HEK293 (cell line): ENCODE data around the gene WWC1.

Experiments
- CTCF ChIA-PET: fragments of 350-600 bp; formaldehyde crosslinking; extraction: SDS; loops from one replicate; lab custom pipeline; 2021; ENCODE audit warnings: antibody characterized with exemption; lab: Yijun Ruan, JAX
- POLR2A ChIA-PET: fragments of 300-600 bp; formaldehyde crosslinking; extraction: SDS; loops from one replicate; lab custom pipeline; 2020; ENCODE audit warnings: antibody characterized with exemption, inconsistent platforms; lab: Yijun Ruan, JAX
- H3K27ac ChIP-seq: fragments of 200-500 bp; sonication (Bioruptor generic); 2 replicates; pipeline ENCODE4 v1.5.1; 2014; ENCODE audit warnings: low read depth, low read length, control low read depth, inconsistent platforms; ENCODE audit errors: extremely low read depth
- H3K36me3 ChIP-seq, 2 experiments: fragments of 200-500 bp in 1 of 2; sonication (Bioruptor generic) in 1 of 2; 1 replicate in 1 of 2; 2 replicates in 1 of 2; pipeline ENCODE4 v1.5.1; 2014 to 2017; ENCODE audit warnings: inconsistent platforms in 2 of 2, low read length in 2 of 2; ENCODE audit not compliant: control insufficient read depth in 2 of 2, insufficient read depth in 1 of 2
- H3K4me1 ChIP-seq: fragments of 200-500 bp; sonication (Bioruptor generic); 2 replicates; pipeline ENCODE4 v1.5.1; 2014; ENCODE audit warnings: mild to moderate bottlenecking, low read length, inconsistent platforms; ENCODE audit not compliant: control insufficient read depth, insufficient read depth
- H3K4me3 ChIP-seq: 2 replicates; pipeline ENCODE4 v1.5.1; 2011; ENCODE audit warnings: low read depth, mild to moderate bottlenecking, control low read depth, low read length, moderate library complexity
- H3K9me3 ChIP-seq: fragments of 200-500 bp; sonication (Bioruptor generic); 2 replicates; pipeline ENCODE4 v1.5.1; 2014; ENCODE audit warnings: low read depth, low read length, inconsistent platforms; ENCODE audit not compliant: control insufficient read depth, insufficient read depth
- RBAK ChIP-seq: fragments of 450-650 bp; formaldehyde crosslinking; IDR thresholded peaks from 2 replicates; pipeline ENCODE4 v1.5.1; 2016; ENCODE audit warnings: missing biosample characterization, missing genetic modification characterization
- TCF7L2 ChIP-seq: IDR thresholded peaks from 2 replicates; pipeline ENCODE4 v1.6.1; 2011; ENCODE audit warnings: low read depth, mild to moderate bottlenecking, inconsistent platforms, low read length, moderate library complexity, borderline replicate concordance
- ZBTB7A ChIP-seq: fragments of 450-650 bp; formaldehyde crosslinking; IDR thresholded peaks from 2 replicates; pipeline ENCODE4 v1.5.1; 2016; ENCODE audit warnings: low read depth, missing biosample characterization, missing genetic modification characterization
- ZFHX2 ChIP-seq: fragments of 450-650 bp; formaldehyde crosslinking; conservative IDR thresholded peaks from 2 replicates; pipeline ENCODE4 v1.5.1; 2016; ENCODE audit warnings: missing biosample characterization, missing genetic modification characterization
- ZNF16 ChIP-seq: fragments of 450-650 bp; formaldehyde crosslinking; IDR thresholded peaks from 2 replicates; pipeline ENCODE4 v1.5.1; 2016; ENCODE audit warnings: low read depth, missing biosample characterization, missing genetic modification characterization
- ZNF211 ChIP-seq: fragments of 450-650 bp; formaldehyde crosslinking; IDR thresholded peaks from 2 replicates; pipeline ENCODE4 v1.5.1; 2016; ENCODE audit warnings: low read depth, missing biosample characterization, missing genetic modification characterization
- ZNF311 ChIP-seq: fragments of 450-650 bp; formaldehyde crosslinking; IDR thresholded peaks from 2 replicates; pipeline ENCODE4 v1.5.1; 2017; ENCODE audit warnings: missing biosample characterization, missing genetic modification characterization, borderline replicate concordance
- ZNF423 ChIP-seq: fragments of 450-650 bp; formaldehyde crosslinking; IDR thresholded peaks from 2 replicates; pipeline ENCODE4 v1.5.1; 2016; ENCODE audit warnings: missing biosample characterization, missing genetic modification characterization
- ZNF560 ChIP-seq: fragments of 450-650 bp; formaldehyde crosslinking; IDR thresholded peaks from 2 replicates; pipeline ENCODE4 v1.5.1; 2017; ENCODE audit warnings: missing biosample characterization, missing genetic modification characterization, borderline replicate concordance
- ZNF561 ChIP-seq: fragments of 450-650 bp; IDR thresholded peaks from 2 replicates; pipeline ENCODE4 v1.5.1; 2018; ENCODE audit warnings: missing biosample characterization, missing genetic modification characterization, borderline replicate concordance
- ZNF571 ChIP-seq: fragments of 450-650 bp; formaldehyde crosslinking; IDR thresholded peaks from 2 replicates; pipeline ENCODE4 v1.5.0; 2017; ENCODE audit warnings: missing biosample characterization, missing genetic modification characterization
- ZNF629 ChIP-seq: fragments of 450-650 bp; formaldehyde crosslinking; IDR thresholded peaks from 2 replicates; pipeline ENCODE4 v1.5.1; 2017; ENCODE audit warnings: missing biosample characterization, missing genetic modification characterization
- ZNF837 ChIP-seq: fragments of 450-650 bp; formaldehyde crosslinking; IDR thresholded peaks from 2 replicates; pipeline ENCODE4 v1.5.1; 2016; ENCODE audit warnings: missing biosample characterization, missing genetic modification characterization
- ZSCAN16 ChIP-seq: fragments of 450-650 bp; formaldehyde crosslinking; IDR thresholded peaks from 2 replicates; pipeline ENCODE4 v1.5.1; 2016; ENCODE audit warnings: missing biosample characterization, missing genetic modification characterization
- TF ChIP-seq, protein P1 (sequence below): fragments of 450-650 bp; formaldehyde crosslinking; IDR thresholded peaks from 2 replicates; pipeline ENCODE4 v1.5.1; 2016; ENCODE audit warnings: missing biosample characterization, missing genetic modification characterization
- TF ChIP-seq, protein P2 (sequence below): fragments of 450-650 bp; formaldehyde crosslinking; IDR thresholded peaks from 2 replicates; pipeline ENCODE4 v1.5.1; 2016; ENCODE audit warnings: missing biosample characterization, missing genetic modification characterization, low read depth
- TF ChIP-seq, protein P3 (sequence below): fragments of 450-650 bp; IDR thresholded peaks from 2 replicates; pipeline ENCODE4 v1.5.1; 2018; ENCODE audit warnings: missing biosample characterization, missing genetic modification characterization
- TF ChIP-seq, protein P4 (sequence below): fragments of 450-650 bp; formaldehyde crosslinking; IDR thresholded peaks from 2 replicates; pipeline ENCODE4 v1.5.1; 2016; ENCODE audit warnings: missing biosample characterization, missing genetic modification characterization

Gene WWC1

DNA sequence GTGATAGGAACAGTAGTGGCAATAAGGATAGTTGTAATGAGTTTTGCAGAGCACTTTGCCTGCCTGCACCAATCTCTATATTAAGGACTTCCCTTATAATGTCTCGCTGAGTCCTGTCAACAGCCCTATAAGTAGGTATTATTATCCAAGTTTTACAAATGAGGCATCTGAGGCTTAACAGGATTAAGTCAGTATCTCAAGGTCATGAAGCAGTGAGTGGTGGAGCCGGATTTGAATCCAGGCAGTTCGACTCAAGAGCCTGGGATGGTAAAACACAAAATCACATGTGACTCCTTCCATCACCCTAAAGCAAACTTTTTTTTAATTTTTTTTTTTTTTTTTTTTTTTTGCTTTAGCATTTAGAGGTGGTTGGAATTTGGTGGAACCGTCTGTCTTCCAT is 135.8 kb downstream of the WWC1 start:
- POLR2A ChIA-PET, result no interaction called here
- no peak overlapping the region for H3K4me3 ChIP-seq
- no peak overlapping the region for H3K27ac ChIP-seq
- TF ChIP-seq ZNF560 (tag by site-specific recombination) (no peak), ZNF629 (tag by site-specific recombination) (no peak)
- TF ChIP-seq, protein P1, sequence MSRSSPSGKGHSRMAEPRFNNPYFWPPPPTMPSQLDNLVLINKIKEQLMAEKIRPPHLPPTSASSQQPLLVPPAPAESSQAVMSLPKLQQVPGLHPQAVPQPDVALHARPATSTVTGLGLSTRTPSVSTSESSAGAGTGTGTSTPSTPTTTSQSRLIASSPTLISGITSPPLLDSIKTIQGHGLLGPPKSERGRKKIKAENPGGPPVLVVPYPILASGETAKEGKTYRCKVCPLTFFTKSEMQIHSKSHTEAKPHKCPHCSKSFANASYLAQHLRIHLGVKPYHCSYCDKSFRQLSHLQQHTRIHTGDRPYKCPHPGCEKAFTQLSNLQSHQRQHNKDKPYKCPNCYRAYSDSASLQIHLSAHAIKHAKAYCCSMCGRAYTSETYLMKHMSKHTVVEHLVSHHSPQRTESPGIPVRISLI (tag by site-specific recombination), result 0 out of 2 replicates have a peak, but pooled peaks have one; percentile 17
- CTCF ChIA-PET, result no interaction called here
- H3K4me1 ChIP-seq, result no peaks in the 10 kb centered on the region
- peaks cover 3 to 38% of the 10 kb centered on the region in 2 experiments; a peak in 2 of 3 replicates for H3K36me3 ChIP-seq
- H3K9me3 ChIP-seq, result no peaks in the 10 kb centered on the region

DNA sequence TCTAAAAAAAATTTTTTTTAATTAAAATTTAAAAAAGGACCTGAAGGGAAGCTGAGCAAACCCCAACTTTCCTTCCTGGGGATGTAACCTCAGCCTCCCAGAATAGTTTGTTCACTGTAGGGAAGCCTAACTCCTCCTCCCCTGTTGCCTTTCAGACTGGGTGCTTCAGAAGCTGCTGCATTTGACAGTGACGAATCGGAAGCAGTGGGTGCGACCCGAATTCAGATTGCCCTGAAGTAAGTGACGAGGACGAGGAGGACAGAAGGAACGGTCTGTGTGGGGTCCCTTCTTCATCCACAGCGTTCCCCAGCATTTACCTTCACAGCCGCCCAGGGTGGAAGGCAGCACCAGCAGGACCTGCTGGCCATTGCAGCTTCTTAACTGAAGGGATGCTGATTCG is 137.1 kb downstream of the WWC1 start:
- Histone ChIP-seq H3K4me1 (no peaks in the 10 kb centered on the region), H3K4me3 (no peak overlapping the region), H3K9me3 (no peaks in the 10 kb centered on the region), H3K36me3 (peaks cover 3 to 46% of the 10 kb centered on the region in 2 experiments; a peak in 2 of 3 replicates), H3K27ac (no peak overlapping the region)
- TF ChIP-seq ZNF571 (no peak), ZBTB7A (tag by site-specific recombination) (no peak), ZFHX2 (tag by site-specific recombination) (no peak), ZNF837 (tag by site-specific recombination) (no peak), ZNF423 (tag by site-specific recombination) (no peak), ZNF311 (tag by site-specific recombination) (no peak), ZNF561 (no peak), ZSCAN16 (tag by site-specific recombination) (no peak), RBAK (tag by site-specific recombination) (no peak), ZNF211 (tag by site-specific recombination) (no peak), ZNF16 (tag by site-specific recombination) (no peak)
- TF ChIP-seq, protein P2, sequence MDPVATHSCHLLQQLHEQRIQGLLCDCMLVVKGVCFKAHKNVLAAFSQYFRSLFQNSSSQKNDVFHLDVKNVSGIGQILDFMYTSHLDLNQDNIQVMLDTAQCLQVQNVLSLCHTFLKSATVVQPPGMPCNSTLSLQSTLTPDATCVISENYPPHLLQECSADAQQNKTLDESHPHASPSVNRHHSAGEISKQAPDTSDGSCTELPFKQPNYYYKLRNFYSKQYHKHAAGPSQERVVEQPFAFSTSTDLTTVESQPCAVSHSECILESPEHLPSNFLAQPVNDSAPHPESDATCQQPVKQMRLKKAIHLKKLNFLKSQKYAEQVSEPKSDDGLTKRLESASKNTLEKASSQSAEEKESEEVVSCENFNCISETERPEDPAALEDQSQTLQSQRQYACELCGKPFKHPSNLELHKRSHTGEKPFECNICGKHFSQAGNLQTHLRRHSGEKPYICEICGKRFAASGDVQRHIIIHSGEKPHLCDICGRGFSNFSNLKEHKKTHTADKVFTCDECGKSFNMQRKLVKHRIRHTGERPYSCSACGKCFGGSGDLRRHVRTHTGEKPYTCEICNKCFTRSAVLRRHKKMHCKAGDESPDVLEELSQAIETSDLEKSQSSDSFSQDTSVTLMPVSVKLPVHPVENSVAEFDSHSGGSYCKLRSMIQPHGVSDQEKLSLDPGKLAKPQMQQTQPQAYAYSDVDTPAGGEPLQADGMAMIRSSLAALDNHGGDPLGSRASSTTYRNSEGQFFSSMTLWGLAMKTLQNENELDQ (tag by site-specific recombination), result no peak
- TF ChIP-seq, protein P3, sequence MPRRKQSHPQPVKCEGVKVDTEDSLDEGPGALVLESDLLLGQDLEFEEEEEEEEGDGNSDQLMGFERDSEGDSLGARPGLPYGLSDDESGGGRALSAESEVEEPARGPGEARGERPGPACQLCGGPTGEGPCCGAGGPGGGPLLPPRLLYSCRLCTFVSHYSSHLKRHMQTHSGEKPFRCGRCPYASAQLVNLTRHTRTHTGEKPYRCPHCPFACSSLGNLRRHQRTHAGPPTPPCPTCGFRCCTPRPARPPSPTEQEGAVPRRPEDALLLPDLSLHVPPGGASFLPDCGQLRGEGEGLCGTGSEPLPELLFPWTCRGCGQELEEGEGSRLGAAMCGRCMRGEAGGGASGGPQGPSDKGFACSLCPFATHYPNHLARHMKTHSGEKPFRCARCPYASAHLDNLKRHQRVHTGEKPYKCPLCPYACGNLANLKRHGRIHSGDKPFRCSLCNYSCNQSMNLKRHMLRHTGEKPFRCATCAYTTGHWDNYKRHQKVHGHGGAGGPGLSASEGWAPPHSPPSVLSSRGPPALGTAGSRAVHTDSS (tag by site-specific recombination), result no peak
- ChIA-PET POLR2A (no interaction called here), CTCF (interaction anchor here (0.6 kb wide), 1 partner anchor 221 kb away, joined by 4 read pairs; no protein-coding TSS in a partner anchor)

DNA sequence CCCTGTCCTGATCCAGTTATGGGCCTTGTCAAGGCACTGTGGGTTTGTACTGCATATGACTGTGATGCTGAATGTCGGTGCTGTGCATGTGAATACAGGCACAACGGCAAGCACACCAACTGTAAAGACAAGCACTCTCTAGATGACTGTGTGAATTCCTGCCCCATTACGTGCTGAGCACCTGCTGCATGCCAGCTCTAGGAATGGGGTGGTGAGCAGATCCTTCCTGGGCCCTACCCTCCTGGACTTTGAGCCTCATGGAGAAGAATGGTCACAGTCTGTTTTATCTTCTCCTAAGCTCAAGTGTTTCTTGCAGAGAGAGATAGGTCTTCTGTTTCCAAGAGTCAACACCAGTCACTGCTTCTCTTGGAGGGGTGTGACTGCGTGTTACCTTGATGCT is 138.9 kb downstream of the WWC1 start:
- ChIA-PET POLR2A (no interaction called here), CTCF (interaction anchor here (0.7 kb wide), 1 partner anchor 96 kb away, joined by 3 read pairs; no protein-coding TSS in a partner anchor)
- Histone ChIP-seq H3K36me3 (peaks cover 3 to 52% of the 10 kb centered on the region in 2 experiments; a peak in 2 of 3 replicates), H3K4me1 (no peaks in the 10 kb centered on the region), H3K9me3 (no peaks in the 10 kb centered on the region), H3K4me3 (no peak overlapping the region), H3K27ac (no peak overlapping the region)
- TF ChIP-seq, protein P4, sequence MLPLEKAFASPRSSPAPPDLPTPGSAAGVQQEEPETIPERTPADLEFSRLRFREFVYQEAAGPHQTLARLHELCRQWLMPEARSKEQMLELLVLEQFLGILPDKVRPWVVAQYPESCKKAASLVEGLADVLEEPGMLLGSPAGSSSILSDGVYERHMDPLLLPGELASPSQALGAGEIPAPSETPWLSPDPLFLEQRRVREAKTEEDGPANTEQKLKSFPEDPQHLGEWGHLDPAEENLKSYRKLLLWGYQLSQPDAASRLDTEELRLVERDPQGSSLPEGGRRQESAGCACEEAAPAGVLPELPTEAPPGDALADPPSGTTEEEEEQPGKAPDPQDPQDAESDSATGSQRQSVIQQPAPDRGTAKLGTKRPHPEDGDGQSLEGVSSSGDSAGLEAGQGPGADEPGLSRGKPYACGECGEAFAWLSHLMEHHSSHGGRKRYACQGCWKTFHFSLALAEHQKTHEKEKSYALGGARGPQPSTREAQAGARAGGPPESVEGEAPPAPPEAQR (tag by site-specific recombination), result no peak
- no peak for TF ChIP-seq TCF7L2
